NCI-H526 treated with DMSO at 0.1 percent for 48 hours (cell line): ENCODE results near the gene TEP1.
"Not testable (repeated sequence)": the region's sequence is repeated elsewhere in the genome, so short reads cannot be mapped to it uniquely, and the experiment has no call there.

Experiments
- DNase-seq: peaks from one replicate; lab custom pipeline; 2025; lab: John Stamatoyannopoulos, UW

Gene TEP1

GRCh38 chr14:20412876-20413743 is at the start of gene TEP1:
Gene TEP1 (minus strand): TSS chr14:20413501. CDS start chr14:20408439, 5,062 bp downstream.
- DNase-seq: peak; percentile 84

GRCh38 chr14:20461225-20462141 is 48.2 kb upstream of the TEP1 start, which contains the start of gene PIP4P1:
Gene PIP4P1 (minus strand): TSS chr14:20461434. CDS start chr14:20461325, 109 bp downstream.
- DNase-seq: peak; percentile 99

GRCh38 chr14:20460458-20461224 is 47.3 kb upstream of the TEP1 start:
- peak; percentile 40 for DNase-seq

GRCh38 chr14:20458031-20458789 is 44.9 kb upstream of the TEP1 start:
- no peak for DNase-seq

GRCh38 chr14:20456971-20457370 is 43.7 kb upstream of the TEP1 start:
- DNase-seq: no peak

GRCh38 chr14:20455355-20456300 is 42.3 kb upstream of the TEP1 start:
- no peak for DNase-seq

GRCh38 chr14:20454516-20455354 is 41.4 kb upstream of the TEP1 start, which contains the start of the genes APEX1 and OSGEP:
Gene APEX1 (plus strand): TSS chr14:20455226. CDS start chr14:20455646, 420 bp downstream.
Gene OSGEP (minus strand): TSS chr14:20454812. CDS start chr14:20454683, 129 bp downstream.
- DNase-seq: peak; percentile 96

- not testable (repeated sequence) for DNase-seq
Measured at GRCh38 chr14:20452831-20453230, 39.5 kb upstream of the TEP1 start.

- DNase-seq: no peak
Measured at GRCh38 chr14:20446889-20447288, 33.6 kb upstream of the TEP1 start.

GRCh38 chr14:20443650-20444049 is 30.3 kb upstream of the TEP1 start:
- not testable (repeated sequence) for DNase-seq

- DNase-seq: no peak
Measured at GRCh38 chr14:20441461-20441860, 28.2 kb upstream of the TEP1 start.

- no peak for DNase-seq
Measured at GRCh38 chr14:20440882-20441281, 27.6 kb upstream of the TEP1 start.

- DNase-seq: no peak
Measured at GRCh38 chr14:20440465-20440864, 27.2 kb upstream of the TEP1 start.

GRCh38 chr14:20438664-20439063 is 25.4 kb upstream of the TEP1 start:
- DNase-seq: no peak

GRCh38 chr14:20436363-20436755 is 23.1 kb upstream of the TEP1 start:
- no peak for DNase-seq

- peak; percentile 10 for DNase-seq
Measured at GRCh38 chr14:20435582-20436362, 22.5 kb upstream of the TEP1 start, which contains the start of gene KLHL33. Gene KLHL33 (minus strand): TSS chr14:20436166. CDS start chr14:20435811, 355 bp downstream.

- DNase-seq: no peak
Measured at GRCh38 chr14:20434701-20435581, 21.6 kb upstream of the TEP1 start.
